ENCODE data around the gene PYGB. TPM values are rescaled to one million over a fixed set of nuclear protein-coding genes. Genes with fewer than 3 reads are reported as not detected.

PYGB gene
- total RNA-seq, 2 experiments from 2014 or later = 29.3 to 29.5 TPM

Other genes with a start within 250 kb of the PYGB start
- 10 to 100 TPM; 53.3 to 55.8 TPM for gene ACSS1, start 189.9 kb upstream of the PYGB start, total RNA-seq
- gene VSX1, start 165.9 kb upstream of the PYGB start, total RNA-seq = not detected
- gene ENTPD6, start 52.4 kb upstream of the PYGB start, total RNA-seq = 10 to 100 TPM; 54.6 to 62.3 TPM
- 10 to 100 TPM; 26.5 to 27.3 TPM for gene ABHD12, start 142.8 kb downstream of the PYGB start, total RNA-seq
- 10 to 100 TPM; 23.7 to 25.6 TPM for gene GINS1, start 159.6 kb downstream of the PYGB start, total RNA-seq

All from activated naive CD8-positive, alpha-beta T cell treated with anti-CD3 and anti-CD28 coated beads, Interleukin-2, amount 10 ng/mL, durations not matched to agents 7 days and 5 days (primary cell).